ENCODE results near the gene SIX2. TPM values are rescaled to one million over a fixed set of nuclear protein-coding genes. Genes with fewer than 3 reads are reported as not detected.

Gene SIX2
- total and polyA plus RNA-seq, 2 of the 13 experiments (the other 11 are each of a cell fraction or from before 2014, with no cell fraction given), result not detected

- Histone ChIP-seq H3K9me3 (ENCODE audit: low read length) (0 out of 2 replicates have a peak, but pooled peaks cover 4% of the 10 kb centered on the region), H3K4me2 (ENCODE audit: low read depth, low read length) (no peak overlapping the region), H3K4me3 (replicated peaks in 1 of 3; ENCODE audit: insufficient read depth in 1 of 3, low read depth in 2 of 3, low read length in 3 of 3) (no peak overlapping the region), H3K4me1 (ENCODE audit: insufficient read depth, low read length) (no peaks in the 10 kb centered on the region), H3K9ac (ENCODE audit: insufficient read depth, low read depth, low read length) (no peak overlapping the region), H3K27ac (ENCODE audit: extremely low read length, insufficient read depth, low read length) (no peak overlapping the region), H3K27me3 (ENCODE audit: control insufficient read depth in 1 of 2, insufficient read depth in 2 of 2, low read length in 2 of 2) (0 out of 5 replicates have a peak, but pooled peaks cover 0 to 5% of the 10 kb centered on the region in 2 experiments), H4K20me1 (ENCODE audit: insufficient read depth, low read length) (no peaks in the 10 kb centered on the region), H2AFZ (ENCODE audit: low read length) (no peak overlapping the region), H3K79me2 (ENCODE audit: insufficient read depth, low read length) (no peaks in the 10 kb centered on the region), H3K36me3 (replicated peaks in 1 of 2; ENCODE audit: control insufficient read depth in 1 of 2, insufficient read depth in 2 of 2, low read length in 2 of 2) (no peaks in the 10 kb centered on the region)
- FAIRE-seq, result no peak
- 37% methylated on average over 9 of the region's 9 CpGs for WGBS (ENCODE audit: low lambda C conversion rate)
- no peak for ATAC-seq
- no TSS peak for BruUV-seq (replicated peaks)
- CTCF ChIA-PET (ENCODE audit: low intra/inter-chr PET ratio, low total read pairs), result interaction anchor here (3.9 kb wide), 1 partner anchor 510 kb away, joined by 106 read pairs; no protein-coding TSS in a partner anchor
- in situ Hi-C loops (cut with HindIII; ENCODE audit: extremely low pct_ligation_motif_present, low pct_unique_long_range_greater_than_20kb), result loop anchor here (5.0 kb wide), 1 partner anchor 508 kb away; no protein-coding TSS in a partner anchor
- intact Hi-C loops (cut with micrococcal nuclease; ENCODE audit: unreplicated experiment), result no loop called here
- no peak for DNase-seq (ENCODE audit: low spot score)
- peak; percentile 60; the same call in 1 of the 2 replicates for TF ChIP-seq CEBPB (IDR thresholded peaks at IDR 0.05; ENCODE audit: borderline replicate concordance, low read depth, low read length)
- TF ChIP-seq FOXJ3 (CRISPR knock-in tag; IDR thresholded peaks at IDR 0.05; ENCODE audit: borderline replicate concordance), result no peak
- POLR2A ChIA-PET, result no interaction called here
Measured at GRCh38 chr2:44983836-44984604, 25.2 kb downstream of the SIX2 start.

DNA sequence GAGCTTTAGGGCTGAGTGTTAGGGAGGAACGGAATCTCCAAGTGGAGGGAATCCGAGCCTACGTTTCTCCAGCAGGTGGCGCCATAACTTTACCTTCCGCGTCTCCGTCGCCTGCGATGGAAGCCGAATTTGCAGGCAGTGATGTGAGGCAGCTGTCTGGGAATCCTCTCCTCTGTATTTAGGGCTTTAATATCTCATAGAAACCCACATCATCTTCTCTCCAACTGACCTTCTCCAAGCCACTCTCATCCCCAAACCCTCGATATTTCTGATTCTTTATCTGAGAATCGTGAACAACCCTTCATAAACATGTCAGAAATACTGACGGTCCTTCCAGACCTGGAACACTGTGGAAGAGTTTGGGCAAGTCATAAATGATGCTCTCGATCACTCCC, 27.5 kb downstream of the SIX2 start:
- Histone ChIP-seq H3K27ac (ENCODE audit: extremely low read length, insufficient read depth, low read length) (no peak overlapping the region), H3K4me3 (replicated peaks in 1 of 3; ENCODE audit: insufficient read depth in 1 of 3, low read depth in 2 of 3, low read length in 3 of 3) (no peak overlapping the region), H3K79me2 (ENCODE audit: insufficient read depth, low read length) (no peaks in the 10 kb centered on the region), H3K9ac (ENCODE audit: insufficient read depth, low read depth, low read length) (no peak overlapping the region), H4K20me1 (ENCODE audit: insufficient read depth, low read length) (no peaks in the 10 kb centered on the region), H2AFZ (ENCODE audit: low read length) (no peak overlapping the region), H3K4me1 (ENCODE audit: insufficient read depth, low read length) (no peaks in the 10 kb centered on the region), H3K36me3 (replicated peaks in 1 of 2; ENCODE audit: control insufficient read depth in 1 of 2, insufficient read depth in 2 of 2, low read length in 2 of 2) (no peaks in the 10 kb centered on the region), H3K4me2 (ENCODE audit: low read depth, low read length) (peak overlapping the region; percentile 36), H3K27me3 (ENCODE audit: control insufficient read depth in 1 of 2, insufficient read depth in 2 of 2, low read length in 2 of 2) (0 out of 5 replicates have a peak, but pooled peaks cover 1 to 5% of the 10 kb centered on the region in 2 experiments), H3K9me3 (ENCODE audit: low read length) (no peaks in the 10 kb centered on the region)
- peak; percentile 58 for DNase-seq (ENCODE audit: low spot score)
- intact Hi-C loops (cut with micrococcal nuclease; ENCODE audit: unreplicated experiment) (loop anchor here (1.0 kb wide), 2 partner anchors 513 to 597 kb away; no protein-coding TSS in a partner anchor), in situ Hi-C loops (cut with HindIII; ENCODE audit: extremely low pct_ligation_motif_present, low pct_unique_long_range_greater_than_20kb) (loop anchor here (5.0 kb wide), 1 partner anchor 511 kb away; no protein-coding TSS in a partner anchor)
- BruUV-seq (replicated peaks), result no TSS peak
- ChIA-PET CTCF (ENCODE audit: low intra/inter-chr PET ratio, low total read pairs) (interaction anchor here (0.6 to 3.9 kb wide), 3 partner anchors 512 to 518 kb away, joined by 3 to 106 read pairs (median 4); no protein-coding TSS in a partner anchor), POLR2A (no interaction called here)
- peak; percentile 94 for ATAC-seq
- FAIRE-seq, result peak; percentile 88
- 4% methylated on average over 13 of the region's 14 CpGs for WGBS (ENCODE audit: low lambda C conversion rate)
- peak; percentile 57; the same call in 1 of the 2 replicates for TF ChIP-seq ARID5B (CRISPR knock-in tag; IDR thresholded peaks at IDR 0.05)
- no peak for TF ChIP-seq ZNF704 (CRISPR knock-in tag; IDR thresholded peaks at IDR 0.05; ENCODE audit: borderline replicate concordance)
- TF ChIP-seq RXRB (CRISPR knock-in tag; IDR thresholded peaks at IDR 0.05; ENCODE audit: borderline replicate concordance), result peak; percentile 33; the same call in 1 of the 2 replicates
- no peak for TF ChIP-seq STAT5B (CRISPR knock-in tag; IDR thresholded peaks at IDR 0.05)
- TF ChIP-seq ZBTB3 (CRISPR knock-in tag; IDR thresholded peaks at IDR 0.05; ENCODE audit: borderline replicate concordance, low read depth), result no peak

All from HepG2 (cell line).